DMS153 treated with DMSO at 0.1 percent for 48 hours (cell line): Measurements from ENCODE around the gene ARID1B.
"Not testable (repeated sequence)": the region's sequence is repeated elsewhere in the genome, so short reads cannot be mapped to it uniquely, and the experiment has no call there.

Experiments
- DNase-seq: peaks from one replicate; lab custom pipeline; 2025; ENCODE audit not compliant: unreplicated experiment; lab: John Stamatoyannopoulos, UW

ARID1B gene

GRCh38 chr6:157037165-157037564 is 260.0 kb downstream of the ARID1B start:
- no peak for DNase-seq

GRCh38 chr6:157038610-157039009 is 261.4 kb downstream of the ARID1B start:
- no peak for DNase-seq

GRCh38 chr6:157039639-157040038 is 262.5 kb downstream of the ARID1B start:
- DNase-seq: not testable (repeated sequence)

GRCh38 chr6:157040191-157040590 is 263.0 kb downstream of the ARID1B start:
- no peak for DNase-seq

- DNase-seq: no peak
These were observed 268.8 kb downstream of the ARID1B start for GRCh38 chr6:157045831-157046454.

GRCh38 chr6:157046776-157047175 is 269.6 kb downstream of the ARID1B start:
- DNase-seq: no peak

GRCh38 chr6:157047328-157047727 is 270.1 kb downstream of the ARID1B start:
- no peak for DNase-seq

GRCh38 chr6:157047951-157048350 is 270.8 kb downstream of the ARID1B start:
- no peak for DNase-seq

GRCh38 chr6:157049133-157049532 is 272.0 kb downstream of the ARID1B start:
- DNase-seq: no peak

GRCh38 chr6:157050537-157051265 is 273.5 kb downstream of the ARID1B start:
- no peak for DNase-seq

GRCh38 chr6:157054531-157054979 is 277.4 kb downstream of the ARID1B start:
- no peak for DNase-seq

GRCh38 chr6:157055863-157056262 is 278.7 kb downstream of the ARID1B start:
- no peak for DNase-seq

GRCh38 chr6:157056275-157056674 is 279.1 kb downstream of the ARID1B start:
- no peak for DNase-seq

- no peak for DNase-seq
These were observed 281.4 kb downstream of the ARID1B start for GRCh38 chr6:157058574-157058973.

GRCh38 chr6:157059781-157060180 is 282.6 kb downstream of the ARID1B start:
- DNase-seq: no peak

- DNase-seq: no peak
These were observed 283.3 kb downstream of the ARID1B start for GRCh38 chr6:157060440-157060952.

GRCh38 chr6:157061770-157062594 is 284.8 kb downstream of the ARID1B start:
- DNase-seq: no peak

GRCh38 chr6:157063176-157063905 is 286.2 kb downstream of the ARID1B start:
- no peak for DNase-seq

GRCh38 chr6:157063923-157064322 is 286.7 kb downstream of the ARID1B start:
- no peak for DNase-seq

- no peak for DNase-seq
These were observed 287.3 kb downstream of the ARID1B start for GRCh38 chr6:157064502-157064901.

- no peak for DNase-seq
These were observed 288.2 kb downstream of the ARID1B start for GRCh38 chr6:157065366-157065765.
